OCI-LY1 (cell line): ENCODE data around the gene MAS1.

Experiments
- EZH2 ChIP-seq: fragments of 200-600 bp; sonication (generic), shearing (Covaris generic); IDR thresholded peaks from 2 replicates; pipeline ENCODE4 v1.8.0; 2017; ENCODE audit warnings: borderline replicate concordance, mixed run types, mild to moderate bottlenecking, antibody characterized with exemption, low read length, moderate library complexity, mixed read lengths
- TF ChIP-seq, protein P1 (sequence below): fragments of 200-600 bp; sonication (generic), shearing (Covaris generic); IDR thresholded peaks from 2 replicates; pipeline ENCODE4 v1.5.1; 2017; ENCODE audit warnings: mild to moderate bottlenecking, antibody characterized with exemption, low read length, moderate library complexity, mixed read lengths

DNA sequence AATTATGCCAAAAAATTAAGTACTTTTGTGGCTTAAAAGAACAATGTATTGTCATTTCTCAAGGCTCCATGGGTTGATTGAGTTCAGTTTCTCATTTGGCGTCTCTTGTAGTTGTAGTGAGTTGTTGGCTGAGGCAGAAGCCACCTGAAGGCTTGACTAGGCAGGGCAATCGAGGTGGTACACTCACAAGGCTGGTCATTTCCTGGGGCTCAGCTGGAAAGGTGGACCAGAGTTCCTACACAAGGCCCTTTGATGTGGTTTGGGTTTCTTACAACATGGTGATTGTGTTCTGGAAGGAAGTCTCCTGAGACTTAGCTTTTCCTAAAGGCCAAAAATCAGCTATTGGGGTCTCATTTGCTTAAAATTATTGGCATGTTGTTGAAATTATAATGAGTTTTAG is 22.6 kb downstream of the MAS1 start:
- TF ChIP-seq EZH2, result no peak
- TF ChIP-seq, protein P1, sequence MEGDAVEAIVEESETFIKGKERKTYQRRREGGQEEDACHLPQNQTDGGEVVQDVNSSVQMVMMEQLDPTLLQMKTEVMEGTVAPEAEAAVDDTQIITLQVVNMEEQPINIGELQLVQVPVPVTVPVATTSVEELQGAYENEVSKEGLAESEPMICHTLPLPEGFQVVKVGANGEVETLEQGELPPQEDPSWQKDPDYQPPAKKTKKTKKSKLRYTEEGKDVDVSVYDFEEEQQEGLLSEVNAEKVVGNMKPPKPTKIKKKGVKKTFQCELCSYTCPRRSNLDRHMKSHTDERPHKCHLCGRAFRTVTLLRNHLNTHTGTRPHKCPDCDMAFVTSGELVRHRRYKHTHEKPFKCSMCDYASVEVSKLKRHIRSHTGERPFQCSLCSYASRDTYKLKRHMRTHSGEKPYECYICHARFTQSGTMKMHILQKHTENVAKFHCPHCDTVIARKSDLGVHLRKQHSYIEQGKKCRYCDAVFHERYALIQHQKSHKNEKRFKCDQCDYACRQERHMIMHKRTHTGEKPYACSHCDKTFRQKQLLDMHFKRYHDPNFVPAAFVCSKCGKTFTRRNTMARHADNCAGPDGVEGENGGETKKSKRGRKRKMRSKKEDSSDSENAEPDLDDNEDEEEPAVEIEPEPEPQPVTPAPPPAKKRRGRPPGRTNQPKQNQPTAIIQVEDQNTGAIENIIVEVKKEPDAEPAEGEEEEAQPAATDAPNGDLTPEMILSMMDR, result no peak
